ENCODE measurements around the gene PTPN2.

Gene PTPN2

GRCh38 chr18:12883684-12884405 is at the start of gene PTPN2:
PTPN2 (minus strand) TSS chr18:12884237; CDS start chr18:12884141, 96 bp downstream.
- no peaks in the 10 kb centered on the region for H3K27me3 ChIP-seq (replicated peaks; ENCODE audit: control insufficient read depth, insufficient read depth, low read length)
- peak; percentile 98 for DNase-seq (ENCODE audit: extremely low read depth, insufficient read length)
- no peaks in the 10 kb centered on the region for H3K36me3 ChIP-seq (ENCODE audit: control insufficient read depth, insufficient read depth, low read length)
- TF ChIP-seq CTCF (IDR thresholded peaks at IDR 0.05; ENCODE audit: insufficient read depth, low read length, poor library complexity, severe bottlenecking), result no peak
- H3K4me3 ChIP-seq (replicated peaks; ENCODE audit: low read depth, low read length), result peak within 1 kb of the TSS; percentile 72

- Histone ChIP-seq H3K4me3 (replicated peaks; ENCODE audit: low read depth, low read length) (no peak overlapping the region), H3K36me3 (ENCODE audit: control insufficient read depth, insufficient read depth, low read length) (no peaks in the 10 kb centered on the region), H3K27me3 (replicated peaks; ENCODE audit: control insufficient read depth, insufficient read depth, low read length) (peaks cover 4% of the 10 kb centered on the region; the same call in 1 of the 2 replicates)
- no peak for TF ChIP-seq CTCF (IDR thresholded peaks at IDR 0.05; ENCODE audit: insufficient read depth, low read length, poor library complexity, severe bottlenecking)
- no peak for DNase-seq (ENCODE audit: extremely low read depth, insufficient read length)
Observed at GRCh38 chr18:12933327-12933726, 49.3 kb upstream of the PTPN2 start.

GRCh38 chr18:12930908-12931307 is 46.9 kb upstream of the PTPN2 start:
- DNase-seq (ENCODE audit: extremely low read depth, insufficient read length), result no peak
- peaks cover 4% of the 10 kb centered on the region; the same call in 1 of the 2 replicates for H3K27me3 ChIP-seq (replicated peaks; ENCODE audit: control insufficient read depth, insufficient read depth, low read length)
- TF ChIP-seq CTCF (IDR thresholded peaks at IDR 0.05; ENCODE audit: insufficient read depth, low read length, poor library complexity, severe bottlenecking), result no peak
- H3K36me3 ChIP-seq (ENCODE audit: control insufficient read depth, insufficient read depth, low read length), result no peaks in the 10 kb centered on the region
- H3K4me3 ChIP-seq (replicated peaks; ENCODE audit: low read depth, low read length), result no peak overlapping the region

DNA sequence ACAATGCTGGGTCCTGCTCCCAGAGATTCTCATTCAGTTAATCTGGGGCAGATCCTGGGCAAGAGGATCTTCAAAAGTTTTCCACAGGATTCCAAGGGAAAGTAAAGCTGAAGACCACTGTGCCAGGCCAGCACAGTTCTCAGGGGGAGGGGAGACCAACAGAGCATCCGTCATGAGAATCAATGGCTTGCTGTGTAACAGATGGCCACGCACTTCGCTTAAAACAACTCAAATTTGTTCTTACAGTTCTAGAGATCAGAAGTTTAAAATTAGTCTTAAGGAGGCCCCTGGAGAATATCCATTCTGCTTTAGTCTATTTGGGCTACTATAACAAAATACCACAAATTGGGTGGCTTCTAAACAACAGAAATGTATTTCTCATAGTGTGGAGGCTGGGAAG is 46.3 kb upstream of the PTPN2 start:
- Histone ChIP-seq H3K36me3 (ENCODE audit: control insufficient read depth, insufficient read depth, low read length) (no peaks in the 10 kb centered on the region), H3K27me3 (replicated peaks; ENCODE audit: control insufficient read depth, insufficient read depth, low read length) (peaks cover 4% of the 10 kb centered on the region; the same call in 1 of the 2 replicates), H3K4me3 (replicated peaks; ENCODE audit: low read depth, low read length) (no peak overlapping the region)
- TF ChIP-seq CTCF (IDR thresholded peaks at IDR 0.05; ENCODE audit: insufficient read depth, low read length, poor library complexity, severe bottlenecking), result no peak
- no peak for DNase-seq (ENCODE audit: extremely low read depth, insufficient read length)

- Histone ChIP-seq H3K36me3 (ENCODE audit: control insufficient read depth, insufficient read depth, low read length) (no peaks in the 10 kb centered on the region), H3K27me3 (replicated peaks; ENCODE audit: control insufficient read depth, insufficient read depth, low read length) (peaks cover 4% of the 10 kb centered on the region; the same call in 1 of the 2 replicates), H3K4me3 (replicated peaks; ENCODE audit: low read depth, low read length) (no peak overlapping the region)
- TF ChIP-seq CTCF (IDR thresholded peaks at IDR 0.05; ENCODE audit: insufficient read depth, low read length, poor library complexity, severe bottlenecking), result no peak
- no peak for DNase-seq (ENCODE audit: extremely low read depth, insufficient read length)
Observed at GRCh38 chr18:12929477-12930083, 45.5 kb upstream of the PTPN2 start.

All from GM06990 (cell line).